A549 (cell line): ENCODE data around the gene USP49. TPM values are rescaled to one million over a fixed set of nuclear protein-coding genes. Genes with fewer than 3 reads are reported as not detected.

Source experiments
- ATAC-seq, 2 experiments: fragments of 200-7000 bp in 1 of 2; fragments of >200 bp in 1 of 2; cut with Nextera tagmentation in 1 of 2; cut with Tn5 transposase in 1 of 2; 3 replicates each; pipeline versions ENCODE4 v1.8.0 to v1.9.1; 2018 to 2020; ENCODE audit warnings: mild to moderate bottlenecking in 1 of 2, moderate library complexity in 1 of 2
- CTCF ChIA-PET: fragments of 300-600 bp; sonication (Branson Sonifier 250); formaldehyde crosslinking; extraction: SDS; loops from one replicate; lab custom pipeline; 2021; ENCODE audit warnings: antibody characterized with exemption, inconsistent platforms; lab: Yijun Ruan, JAX
- POLR2A ChIA-PET: fragments of 350-600 bp; formaldehyde crosslinking; extraction: SDS; loops from one replicate; lab custom pipeline; 2021; ENCODE audit warnings: antibody characterized with exemption, inconsistent platforms; lab: Yijun Ruan, JAX
- DNase-seq, 2 experiments: peaks; one replicate each; pipeline versions ENCODE4 v3.0.0 to v3.0.0-alpha.2; 2011 to 2016; ENCODE audit warnings: low read depth in 1 of 2, low spot score in 1 of 2
- FAIRE-seq: peaks from 2 replicates; lab custom pipeline; 2011; peaks lifted over from hg19 to GRCh38; lab: Jason Lieb, UNC
- H3K27ac ChIP-seq, 2 experiments: fragments of >200 bp; sonication (Bioruptor Twin); formaldehyde crosslinking; 3 replicates each; pipeline ENCODE4 v1.5.1; 2016 to 2017
- H3K4me1 ChIP-seq: fragments of >200 bp; sonication (Bioruptor Twin); formaldehyde crosslinking; 3 replicates; pipeline ENCODE4 v1.6.1; 2016
- H3K4me2 ChIP-seq: fragments of >200 bp; sonication (Bioruptor Twin); formaldehyde crosslinking; 3 replicates; pipeline ENCODE4 v1.6.1; 2016
- H3K4me3 ChIP-seq: fragments of >200 bp; sonication (Bioruptor Twin); formaldehyde crosslinking; 3 replicates; pipeline ENCODE4 v1.5.1; 2016
- H3K9me3 ChIP-seq: fragments of >200 bp; sonication (Bioruptor Twin); formaldehyde crosslinking; 3 replicates; pipeline ENCODE4 v1.6.1; 2016
- ATOH8 ChIP-seq: fragments of 250-450 bp; sonication (Bioruptor Pico); IDR thresholded peaks from 2 replicates; pipeline ENCODE4 v1.5.0; 2020; ENCODE audit warnings: low read depth, mild to moderate bottlenecking, moderate library complexity
- CBX2 ChIP-seq: fragments of 200-600 bp; sonication (generic); IDR thresholded peaks from 2 replicates; pipeline ENCODE4 v1.6.1; 2016; ENCODE audit warnings: low read depth, mild to moderate bottlenecking, borderline replicate concordance
- EHF ChIP-seq: fragments of 250-450 bp; sonication (Bioruptor Pico); IDR thresholded peaks from 2 replicates; pipeline ENCODE4 v1.5.0; 2020; ENCODE audit warnings: mild to moderate bottlenecking
- ELK1 ChIP-seq: fragments of 150-350 bp; IDR thresholded peaks from 2 replicates; pipeline ENCODE4 v1.6.1; 2014; ENCODE audit warnings: low read depth, mild to moderate bottlenecking, low read length
- EP300 ChIP-seq, 2 experiments: fragments of >200 bp; sonication (Bioruptor Twin); formaldehyde crosslinking; IDR thresholded peaks; 2 replicates in 1 of 2; 3 replicates in 1 of 2; pipeline ENCODE4 v1.6.1; 2016 to 2017
- ESRRA ChIP-seq: fragments of 150-350 bp; IDR thresholded peaks from 2 replicates; pipeline ENCODE4 v1.6.1; 2014; ENCODE audit warnings: mild to moderate bottlenecking, low read length, borderline replicate concordance
- KDM1A ChIP-seq: fragments of 200-600 bp; sonication (generic); IDR thresholded peaks from 2 replicates; pipeline ENCODE4 v1.6.1; 2016; ENCODE audit warnings: low read depth, mild to moderate bottlenecking
- KDM5A ChIP-seq: fragments of 200-600 bp; sonication (generic); IDR thresholded peaks from 2 replicates; pipeline ENCODE4 v1.6.1; 2016; ENCODE audit warnings: antibody characterized with exemption, mild to moderate bottlenecking
- MAFK ChIP-seq: fragments of 450-650 bp; IDR thresholded peaks from 2 replicates; pipeline ENCODE4 v1.6.1; 2014; ENCODE audit not compliant: partially characterized antibody
- NR3C1 ChIP-seq: fragments of >200 bp; sonication (Bioruptor Twin); formaldehyde crosslinking; IDR thresholded peaks from 3 replicates; pipeline ENCODE4 v1.6.1; 2017
- PBX3 ChIP-seq: IDR thresholded peaks from 2 replicates; pipeline ENCODE4 v1.6.1; 2012
- POLR2A ChIP-seq: IDR thresholded peaks from 2 replicates; pipeline ENCODE4 v1.6.1; 2012; ENCODE audit warnings: mild to moderate bottlenecking, low read length
- RARB ChIP-seq: fragments of 250-450 bp; sonication (Bioruptor Pico); IDR thresholded peaks from 2 replicates; pipeline ENCODE4 v1.8.0; 2021; ENCODE audit warnings: mild to moderate bottlenecking, moderate library complexity
- RCOR1 ChIP-seq: fragments of 150-350 bp; IDR thresholded peaks from 2 replicates; pipeline ENCODE4 v1.6.1; 2014; ENCODE audit warnings: antibody characterized with exemption, low read length, low read depth
- REST ChIP-seq: fragments of 200-600 bp; sonication (generic); IDR thresholded peaks from 2 replicates; pipeline ENCODE4 v1.6.1; 2016; ENCODE audit warnings: antibody characterized with exemption, mild to moderate bottlenecking, moderate library complexity
- RFX5 ChIP-seq: fragments of 450-650 bp; IDR thresholded peaks from 2 replicates; pipeline ENCODE4 v1.7.1; 2014; ENCODE audit warnings: antibody characterized with exemption, mild to moderate bottlenecking, moderate library complexity
- TP53 ChIP-seq: fragments of 250-450 bp; sonication (Bioruptor Pico); IDR thresholded peaks from 2 replicates; pipeline ENCODE4 v1.5.0; 2021; ENCODE audit warnings: mild to moderate bottlenecking, moderate library complexity
- ZNF302 ChIP-seq: fragments of 250-450 bp; sonication (Bioruptor Pico); IDR thresholded peaks from 2 replicates; pipeline ENCODE4 v1.9.0; 2021; ENCODE audit warnings: inconsistent platforms, mild to moderate bottlenecking, moderate library complexity
- WGBS: methylation state at CpG from one replicate; pipeline ENCODE4 v1.1.6; 2017; ENCODE audit errors: missing lambda C conversion rate; 5-methylcytosine and 5-hydroxymethylcytosine counted together
- polyA plus RNA-seq, 4 experiments: library from polyadenylated mRNA; depleted of rRNA in 3 of 4; stranded (reverse); fragments of >200 nt; fragmentation: RNase III in 1 of 4; extraction: RNeasy Plus Mini Kit Qiagen cat#74134 plus additional on column Dnase treatment in 1 of 4; gene quantifications; 2 replicates in 3 of 4; 3 replicates in 1 of 4; pipeline ENCODE4 v1.2.3, GENCODE V29; 2011 to 2017

The USP49 gene
- polyA plus RNA-seq, 2 of the 4 experiments (the other 2 are of a cell fraction): 2.9 to 4.3 TPM

- H3K4me1 ChIP-seq: peaks cover 7% of the 10 kb centered on the region; the same call in 2 of the 3 replicates
- no peak overlapping the region for H3K27ac ChIP-seq
- FAIRE-seq: no peak
- H3K4me2 ChIP-seq: no peak overlapping the region
- CTCF ChIA-PET: interaction anchor here (0.9 to 4.6 kb wide), 25 partner anchors 10 to 407 kb away, joined by 3 to 49 read pairs (median 5); partner anchors contain the start of genes TFEB and TOMM6
- TF ChIP-seq TP53 (CRISPR knock-in tag) (no peak), KDM1A (no peak), RFX5 (no peak), RARB (CRISPR knock-in tag) (no peak), EP300 (IDR thresholded peaks at IDR 0.05) (no peak)
- ATAC-seq: no peak
- POLR2A ChIA-PET: interaction anchor here (0.6 kb wide), 1 partner anchor 69 kb away, joined by 4 read pairs; no protein-coding TSS in a partner anchor
- 46% methylated on average over 3 of the region's 13 CpGs for WGBS
- H3K9me3 ChIP-seq: no peaks in the 10 kb centered on the region
- no peak for DNase-seq
- no peak overlapping the region for H3K4me3 ChIP-seq
Observed at GRCh38 chr6:41775293-41775882, 119.8 kb downstream of the USP49 start.

GRCh38 chr6:41774841-41775240 lies 120.3 kb downstream of the USP49 start:
- no peak for TF ChIP-seq KDM1A
- TF ChIP-seq REST: no peak
- TF ChIP-seq ZNF302 (CRISPR knock-in tag): no peak
- no peak for TF ChIP-seq MAFK
- TF ChIP-seq RCOR1: no peak
- no peak for TF ChIP-seq TP53 (CRISPR knock-in tag)
- no peak for TF ChIP-seq ESRRA
- no peak for TF ChIP-seq NR3C1
- TF ChIP-seq PBX3: no peak
- TF ChIP-seq EHF (CRISPR knock-in tag): no peak
- no peak for TF ChIP-seq POLR2A
- no peak for TF ChIP-seq ELK1
- no peak for TF ChIP-seq CBX2
- no peak for TF ChIP-seq KDM5A
- TF ChIP-seq ATOH8 (CRISPR knock-in tag): no peak
- POLR2A ChIA-PET: interaction anchor here (0.6 kb wide), 1 partner anchor 68 kb away, joined by 4 read pairs; no protein-coding TSS in a partner anchor
- CTCF ChIA-PET: interaction anchor here (0.9 to 4.6 kb wide), 19 partner anchors 11 to 407 kb away, joined by 3 to 49 read pairs (median 5); partner anchors contain the start of genes TFEB and TOMM6

More at GRCh38 chr6:41774841-41775240, 120.3 kb downstream of the USP49 start:
- Histone ChIP-seq H3K4me2 (no peak overlapping the region), H3K9me3 (no peaks in the 10 kb centered on the region), H3K4me1 (peaks cover 7% of the 10 kb centered on the region; the same call in 2 of the 3 replicates), H3K4me3 (no peak overlapping the region), H3K27ac (no peak overlapping the region)
- FAIRE-seq (no peak), ATAC-seq (no peak), DNase-seq (no peak)
- WGBS: 74% methylated on average over 3 of the region's 3 CpGs
